ENCODE measurements around the gene WDR91. TPM values are rescaled to one million over a fixed set of nuclear protein-coding genes. Genes with fewer than 3 reads are reported as not detected.

WDR91 gene
- total RNA-seq, 1 experiment from 2014 or later: 7.0 TPM

GRCh38 chr7:135168489-135169140 lies 42.7 kb downstream of the WDR91 start:
- TF ChIP-seq CTCF (conservative IDR thresholded peaks at IDR 0.05; ENCODE audit: low read depth, low read length) (no peak), EZH2 (IDR thresholded peaks at IDR 0.05; ENCODE audit: borderline replicate concordance, low read depth, low read length, poor library complexity, severe bottlenecking) (no peak)
- Histone ChIP-seq H3K27ac (ENCODE audit: low read depth, low read length, poor library complexity, severe bottlenecking) (no peak overlapping the region), H3K4me3 (ENCODE audit: low read depth, low read length, poor library complexity, severe bottlenecking) (no peak overlapping the region), H3K9me3 (ENCODE audit: low read depth, low read length, poor library complexity, severe bottlenecking) (no peaks in the 10 kb centered on the region), H3K27me3 (replicated peaks; ENCODE audit: insufficient read depth, low read depth, low read length, poor library complexity) (no peaks in the 10 kb centered on the region), H3K4me1 (ENCODE audit: insufficient read depth, low read length, poor library complexity, severe bottlenecking) (peaks cover 7% of the 10 kb centered on the region), H3K36me3 (ENCODE audit: insufficient read depth, low read length, poor library complexity, severe bottlenecking) (peaks cover 30% of the 10 kb centered on the region)
- ChIA-PET CTCF (interaction anchor here (1.5 kb wide), 1 partner anchor 8 kb away, joined by 4 read pairs; no protein-coding TSS in a partner anchor), POLR2A (ENCODE audit: low non-redundant PET) (no interaction called here)
- intact Hi-C loops (cut with micrococcal nuclease; ENCODE audit: unreplicated experiment): no loop called here
- no peak for DNase-seq (ENCODE audit: low spot score)
- no TSS peak for BruUV-seq (replicated peaks)

- no TSS peak for BruUV-seq (replicated peaks)
- peaks cover 30% of the 10 kb centered on the region for H3K36me3 ChIP-seq (ENCODE audit: insufficient read depth, low read length, poor library complexity, severe bottlenecking)
- no peak overlapping the region for H3K4me3 ChIP-seq (ENCODE audit: low read depth, low read length, poor library complexity, severe bottlenecking)
- peaks cover under 1% of the 10 kb centered on the region for H3K9me3 ChIP-seq (ENCODE audit: low read depth, low read length, poor library complexity, severe bottlenecking)
- intact Hi-C loops (cut with micrococcal nuclease; ENCODE audit: unreplicated experiment): no loop called here
- DNase-seq (ENCODE audit: low spot score): no peak
- ChIA-PET CTCF (no interaction called here), POLR2A (ENCODE audit: low non-redundant PET) (no interaction called here)
- H3K27ac ChIP-seq (ENCODE audit: low read depth, low read length, poor library complexity, severe bottlenecking): no peak overlapping the region
- peaks cover 7% of the 10 kb centered on the region for H3K4me1 ChIP-seq (ENCODE audit: insufficient read depth, low read length, poor library complexity, severe bottlenecking)
- H3K27me3 ChIP-seq (replicated peaks; ENCODE audit: insufficient read depth, low read depth, low read length, poor library complexity): no peaks in the 10 kb centered on the region
- TF ChIP-seq EZH2 (IDR thresholded peaks at IDR 0.05; ENCODE audit: borderline replicate concordance, low read depth, low read length, poor library complexity, severe bottlenecking): no peak
Observed at GRCh38 chr7:135168001-135168400, 43.3 kb downstream of the WDR91 start.

GRCh38 chr7:135167365-135167917 lies 43.9 kb downstream of the WDR91 start:
- BruUV-seq (replicated peaks): no TSS peak
- peaks cover 7% of the 10 kb centered on the region for H3K4me1 ChIP-seq (ENCODE audit: insufficient read depth, low read length, poor library complexity, severe bottlenecking)
- no peak overlapping the region for H3K4me3 ChIP-seq (ENCODE audit: low read depth, low read length, poor library complexity, severe bottlenecking)
- peaks cover 5% of the 10 kb centered on the region for H3K9me3 ChIP-seq (ENCODE audit: low read depth, low read length, poor library complexity, severe bottlenecking)
- H3K27me3 ChIP-seq (replicated peaks; ENCODE audit: insufficient read depth, low read depth, low read length, poor library complexity): no peaks in the 10 kb centered on the region
- TF ChIP-seq EZH2 (IDR thresholded peaks at IDR 0.05; ENCODE audit: borderline replicate concordance, low read depth, low read length, poor library complexity, severe bottlenecking): no peak
- no peak for TF ChIP-seq CTCF (conservative IDR thresholded peaks at IDR 0.05; ENCODE audit: low read depth, low read length)
- POLR2A ChIA-PET (ENCODE audit: low non-redundant PET): no interaction called here
- CTCF ChIA-PET: no interaction called here
- no peak overlapping the region for H3K27ac ChIP-seq (ENCODE audit: low read depth, low read length, poor library complexity, severe bottlenecking)
- no peak for DNase-seq (ENCODE audit: low spot score)
- intact Hi-C loops (cut with micrococcal nuclease; ENCODE audit: unreplicated experiment): no loop called here
- H3K36me3 ChIP-seq (ENCODE audit: insufficient read depth, low read length, poor library complexity, severe bottlenecking): peaks cover 30% of the 10 kb centered on the region

All from A673 (cell line).